Spleen (tissue), 11 donors: ENCODE data around the gene TRMT112. TPM values are rescaled to one million over a fixed set of nuclear protein-coding genes. Genes with fewer than 3 reads are reported as not detected.

ENCODE experiments used
- DNase-seq: peaks from one replicate; pipeline ENCODE4 v3.0.0-alpha.2; 2020
- H3K27ac ChIP-seq, 8 donors: fragments of 200-600 bp; sonication (generic) in 7 of 8; 1 replicate in 4 of 8; 2 replicates in 4 of 8; pipeline versions ENCODE4 v1.5.0 to v1.8.0; 2016 to 2021; ENCODE audit warnings: inconsistent platforms in 4 of 8, mild to moderate bottlenecking in 4 of 8, moderate library complexity in 1 of 8
- H3K27me3 ChIP-seq, 7 donors: fragments of 200-600 bp; sonication (generic) in 6 of 7; replicated peaks in 1 of 7; 1 replicate in 4 of 7; 2 replicates in 3 of 7; pipeline versions ENCODE4 v1.5.0 to v1.8.0; 2016 to 2021; ENCODE audit warnings: inconsistent platforms in 3 of 7, mild to moderate bottlenecking in 1 of 7
- H3K36me3 ChIP-seq, 6 donors: fragments of 200-600 bp; sonication (generic) in 5 of 6; 1 replicate in 4 of 6; 2 replicates in 2 of 6; pipeline versions ENCODE4 v1.5.0 to v1.8.0; 2016 to 2021; ENCODE audit warnings: inconsistent platforms in 2 of 6
- H3K4me1 ChIP-seq, 6 donors: fragments of 200-600 bp; sonication (generic) in 5 of 6; 1 replicate in 3 of 6; 2 replicates in 3 of 6; pipeline versions ENCODE4 v1.5.0 to v1.8.0; 2016 to 2021; ENCODE audit warnings: inconsistent platforms in 3 of 6
- H3K4me3 ChIP-seq, 8 donors: fragments of 200-600 bp; sonication (generic) in 7 of 8; 1 replicate in 4 of 8; 2 replicates in 4 of 8; pipeline versions ENCODE4 v1.5.0 to v1.8.0; 2016 to 2021; ENCODE audit warnings: inconsistent platforms in 4 of 8, mild to moderate bottlenecking in 4 of 8, moderate library complexity in 2 of 8
- H3K9me3 ChIP-seq, 8 donors: fragments of 200-600 bp; sonication (generic) in 7 of 8; 1 replicate in 4 of 8; 2 replicates in 4 of 8; pipeline versions ENCODE4 v1.5.0 to v1.8.0; 2016 to 2021; ENCODE audit warnings: inconsistent platforms in 4 of 8
- POLR2A ChIP-seq, 3 donors: fragments of 450-650 bp; IDR thresholded peaks; one replicate each; pipeline ENCODE4 v1.5.1; 2017; ENCODE audit warnings: antibody characterized with exemption in 3 of 3, mild to moderate bottlenecking in 1 of 3
- POLR2AphosphoS5 ChIP-seq, 3 donors: sonication (generic); formaldehyde crosslinking; IDR thresholded peaks; one replicate each; pipeline ENCODE4 v1.5.1; 2017; ENCODE audit warnings: antibody characterized with exemption in 3 of 3
- WGBS, 5 donors: extraction: QIAGEN DNeasy Blood & Tissue Kit in 3 of 5; methylation state at CpG; one replicate each; pipeline versions ENCODE4 v1.1.5 to v1.1.7; 2013 to 2018; 5-methylcytosine and 5-hydroxymethylcytosine counted together
- intact Hi-C: fragments of 100-400 bp; cut with DNase I; formaldehyde crosslinking; loops from one replicate; pipeline ENCODE4 v1.15.0; 2023; ENCODE audit warnings: low total_unique reads
- polyA plus RNA-seq, 3 donors: library from polyadenylated mRNA; stranded (reverse); fragments of 200-250 nt; gene quantifications; one replicate each; pipeline ENCODE4 v1.2.1, GENCODE V29; 2013
- total RNA-seq, 7 donors: library from RNA; depleted of rRNA in 3 of 7; stranded (reverse); fragments of >200 nt in 3 of 7; fragmentation: NEBNext Ultra II Directional in 4 of 7; extraction: Animal tissue kit (Norgen Biotek cat#: 25700) in 4 of 7; gene quantifications; one replicate each; pipeline versions ENCODE4 v1.1.0 to v1.2.1, GENCODE V29; 2016 to 2021
- TF ChIP-seq, protein P1 (sequence below), 11 experiments: fragments of 200-600 bp in 7 of 11; fragments of 450-650 bp in 4 of 11; sonication (generic) in 4 of 11; IDR thresholded peaks in 8 of 11; conservative IDR thresholded peaks in 3 of 11; 1 replicate in 7 of 11; 2 replicates in 4 of 11; pipeline versions ENCODE4 v1.4.0 to v1.8.0; 2016 to 2021; ENCODE audit warnings: antibody characterized with exemption in 11 of 11, inconsistent platforms in 4 of 11, mild to moderate bottlenecking in 1 of 11
- donor health status: healthy with polysubstance abuse.
- donor health status: DM: no; HTN: no; CAD: no; lungs with moderate emphysema.
- donor health status: DM: no; HTN: no; CAD: no.
- donor health status: Bipolar disorder and iron deficiency.
- donor health status: healthy.
- donor health status: DM: no; HTN: no; CAD: no.
- donor health status: DM: yes; HTN: yes; CAD: no.

Gene TRMT112
- total and polyA plus RNA-seq, 10 donors: 138 to 431 (median 267) TPM

GRCh38 chr11:64358907-64359711 is 41.8 kb upstream of the TRMT112 start, which contains the start of gene RPS6KA4:
Gene RPS6KA4, plus strand, starts transcription at chr11:64359162. Its CDS starts 74 bp downstream, at chr11:64359236.
- no peaks in the 10 kb centered on the region for H3K27me3 ChIP-seq
- peak within 1 kb of the TSS; percentile 83 to 89 (median 84) for H3K27ac ChIP-seq
- 0 to 2% (median 0%) methylated on average over 13 to 70 of the region's 70 CpGs for WGBS, 5 donors
- DNase-seq: peak; percentile 92
- intact Hi-C loops: no loop called here
- peak; percentile 56 to 80 (median 76) for TF ChIP-seq POLR2AphosphoS5 (IDR thresholded peaks at IDR 0.05)
- TF ChIP-seq, protein P1, sequence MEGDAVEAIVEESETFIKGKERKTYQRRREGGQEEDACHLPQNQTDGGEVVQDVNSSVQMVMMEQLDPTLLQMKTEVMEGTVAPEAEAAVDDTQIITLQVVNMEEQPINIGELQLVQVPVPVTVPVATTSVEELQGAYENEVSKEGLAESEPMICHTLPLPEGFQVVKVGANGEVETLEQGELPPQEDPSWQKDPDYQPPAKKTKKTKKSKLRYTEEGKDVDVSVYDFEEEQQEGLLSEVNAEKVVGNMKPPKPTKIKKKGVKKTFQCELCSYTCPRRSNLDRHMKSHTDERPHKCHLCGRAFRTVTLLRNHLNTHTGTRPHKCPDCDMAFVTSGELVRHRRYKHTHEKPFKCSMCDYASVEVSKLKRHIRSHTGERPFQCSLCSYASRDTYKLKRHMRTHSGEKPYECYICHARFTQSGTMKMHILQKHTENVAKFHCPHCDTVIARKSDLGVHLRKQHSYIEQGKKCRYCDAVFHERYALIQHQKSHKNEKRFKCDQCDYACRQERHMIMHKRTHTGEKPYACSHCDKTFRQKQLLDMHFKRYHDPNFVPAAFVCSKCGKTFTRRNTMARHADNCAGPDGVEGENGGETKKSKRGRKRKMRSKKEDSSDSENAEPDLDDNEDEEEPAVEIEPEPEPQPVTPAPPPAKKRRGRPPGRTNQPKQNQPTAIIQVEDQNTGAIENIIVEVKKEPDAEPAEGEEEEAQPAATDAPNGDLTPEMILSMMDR (IDR thresholded peaks at IDR 0.05 in 8 of 11, conservative IDR thresholded peaks at IDR 0.05 in 3 of 11): no peak
- TF ChIP-seq POLR2A (IDR thresholded peaks at IDR 0.05): no peak
- H3K4me3 ChIP-seq: peak within 1 kb of the TSS; percentile 57 to 94 (median 79)
- no peaks in the 10 kb centered on the region for H3K9me3 ChIP-seq
- peaks cover 34 to 80% (median 55%) of the 10 kb centered on the region in 6 donors for H3K4me1 ChIP-seq
- H3K36me3 ChIP-seq: peaks cover 0 to 72% (median 35%) of the 10 kb centered on the region in 6 donors

- peaks cover 0 to 72% (median 31%) of the 10 kb centered on the region in 6 donors for H3K36me3 ChIP-seq
- TF ChIP-seq POLR2AphosphoS5 (IDR thresholded peaks at IDR 0.05): no peak
- TF ChIP-seq, protein P1 (IDR thresholded peaks at IDR 0.05 in 8 of 11, conservative IDR thresholded peaks at IDR 0.05 in 3 of 11): no peak
- H3K27me3 ChIP-seq: no peaks in the 10 kb centered on the region
- peak overlapping the region; percentile 83 to 89 (median 84) for H3K27ac ChIP-seq
- WGBS, 5 donors: 22 to 47% (median 29%) methylated on average over 4 to 7 of the region's 7 CpGs
- peaks cover 34 to 85% (median 58%) of the 10 kb centered on the region in 6 donors for H3K4me1 ChIP-seq
- no peaks in the 10 kb centered on the region for H3K9me3 ChIP-seq
- intact Hi-C loops: no loop called here
- peak overlapping the region; percentile 57 to 94 (median 79) for H3K4me3 ChIP-seq
- no peak for DNase-seq
These were observed 41.2 kb upstream of the TRMT112 start for GRCh38 chr11:64358536-64358906.

GRCh38 chr11:64357904-64358535 is 40.7 kb upstream of the TRMT112 start:
- intact Hi-C loops: no loop called here
- peaks cover 34 to 90% (median 61%) of the 10 kb centered on the region in 6 donors for H3K4me1 ChIP-seq
- peak overlapping the region in 6 of 8 donors; percentile 68 to 94 (median 84) for H3K4me3 ChIP-seq
- peak overlapping the region; percentile 83 to 89 (median 84) for H3K27ac ChIP-seq
- no peaks in the 10 kb centered on the region for H3K9me3 ChIP-seq
- H3K27me3 ChIP-seq: no peaks in the 10 kb centered on the region
- H3K36me3 ChIP-seq: peaks cover 0 to 72% (median 31%) of the 10 kb centered on the region in 6 donors
- peak in 1 of 3 donors; percentile 37 for TF ChIP-seq POLR2AphosphoS5 (IDR thresholded peaks at IDR 0.05)
- TF ChIP-seq POLR2A (IDR thresholded peaks at IDR 0.05): no peak
- TF ChIP-seq, protein P1 (IDR thresholded peaks at IDR 0.05 in 8 of 11, conservative IDR thresholded peaks at IDR 0.05 in 3 of 11): no peak
- no peak for DNase-seq
- 50 to 64% (median 54%) methylated on average over 7 to 13 of the region's 13 CpGs for WGBS, 5 donors

GRCh38 chr11:64357446-64357845 is 40.1 kb upstream of the TRMT112 start:
- H3K27me3 ChIP-seq: no peaks in the 10 kb centered on the region
- H3K4me3 ChIP-seq: no peak overlapping the region
- DNase-seq: no peak
- intact Hi-C loops: no loop called here
- H3K9me3 ChIP-seq: no peaks in the 10 kb centered on the region
- H3K36me3 ChIP-seq: peaks cover 0 to 72% (median 30%) of the 10 kb centered on the region in 6 donors
- no peak for TF ChIP-seq POLR2A (IDR thresholded peaks at IDR 0.05)
- TF ChIP-seq POLR2AphosphoS5 (IDR thresholded peaks at IDR 0.05): no peak
- TF ChIP-seq, protein P1 (IDR thresholded peaks at IDR 0.05 in 8 of 11, conservative IDR thresholded peaks at IDR 0.05 in 3 of 11): no peak
- H3K4me1 ChIP-seq: peaks cover 34 to 96% (median 61%) of the 10 kb centered on the region in 6 donors
- peak overlapping the region in 6 of 8 donors; percentile 83 to 89 (median 84) for H3K27ac ChIP-seq
- WGBS, 5 donors: 83 to 96% (median 87%) methylated on average over 5 to 6 of the region's 6 CpGs
